GM06990 (cell line): ENCODE results near the gene SNX3.
A peak's percentile ranks its signal among the peaks of the same experiment; 100 is the strongest.

ENCODE experiments used
- DNase-seq: peaks from one replicate; pipeline ENCODE4 v3.0.0-alpha.2; 2011; ENCODE audit not compliant: insufficient read length; ENCODE audit errors: extremely low read depth
- H3K27me3 ChIP-seq: replicated peaks from 2 replicates; pipeline ENCODE4 v1.6.0; 2011; ENCODE audit warnings: low read length; ENCODE audit not compliant: control insufficient read depth, insufficient read depth
- H3K36me3 ChIP-seq: 2 replicates; pipeline ENCODE4 v1.5.1; 2011; ENCODE audit warnings: low read length; ENCODE audit not compliant: control insufficient read depth, insufficient read depth
- H3K4me3 ChIP-seq: replicated peaks from 2 replicates; pipeline ENCODE4 v1.5.1; 2011; ENCODE audit warnings: low read depth, mild to moderate bottlenecking, control low read depth, low read length
- TF ChIP-seq, protein P1 (sequence below): IDR thresholded peaks from 2 replicates; pipeline ENCODE4 v1.5.1; 2011; ENCODE audit warnings: low read length, control low read depth, mild to moderate bottlenecking, inconsistent platforms; ENCODE audit not compliant: insufficient read depth, poor library complexity, severe bottlenecking

SNX3 gene

DNA sequence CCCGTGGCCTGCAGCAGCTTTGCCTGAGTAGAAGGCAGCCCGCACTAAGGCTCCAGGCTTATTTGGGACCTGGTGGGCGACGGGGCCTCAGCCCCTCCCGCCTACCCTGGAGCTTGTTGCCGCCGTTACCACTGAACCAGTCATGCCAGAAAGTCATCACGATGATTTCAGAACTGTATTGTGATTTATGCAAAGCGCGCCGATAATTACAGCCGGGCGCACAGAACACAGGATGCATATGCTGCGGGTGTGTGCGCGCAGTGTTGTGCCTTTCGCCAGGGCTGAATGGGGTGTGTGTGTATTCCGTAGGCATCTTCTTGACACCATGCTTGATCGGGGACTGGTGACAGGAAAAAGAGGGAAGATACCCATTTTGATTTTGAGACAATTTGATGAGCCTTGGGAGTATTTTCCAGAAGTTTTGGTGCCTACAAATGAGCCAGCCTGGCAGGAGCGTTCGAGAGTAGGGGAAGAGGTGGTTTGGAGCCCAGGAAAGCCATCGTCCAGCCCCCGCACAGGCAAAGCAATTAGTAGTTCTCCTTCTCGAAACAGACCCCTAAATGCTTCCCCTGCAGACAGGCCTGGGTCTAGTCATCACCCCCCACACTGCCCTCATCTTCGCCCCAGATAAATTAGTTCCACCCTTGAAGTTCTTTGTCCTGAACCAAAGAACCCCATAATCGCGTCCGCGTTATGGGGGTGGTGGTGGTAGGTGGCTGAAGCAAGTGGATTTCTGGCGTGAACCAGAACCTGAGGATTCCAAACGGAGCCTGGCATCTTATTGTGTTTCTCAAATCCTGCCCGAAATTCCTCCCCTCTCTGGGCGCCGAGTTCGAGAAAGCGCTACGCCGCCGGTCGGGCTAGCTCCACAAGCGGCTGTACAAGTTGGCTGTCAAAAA, 96.9 kb downstream of the SNX3 start:
- no peak for DNase-seq
- Histone ChIP-seq H3K4me3 (no peak overlapping the region), H3K36me3 (no peaks in the 10 kb centered on the region), H3K27me3 (peaks cover 4% of the 10 kb centered on the region)
- TF ChIP-seq, protein P1, sequence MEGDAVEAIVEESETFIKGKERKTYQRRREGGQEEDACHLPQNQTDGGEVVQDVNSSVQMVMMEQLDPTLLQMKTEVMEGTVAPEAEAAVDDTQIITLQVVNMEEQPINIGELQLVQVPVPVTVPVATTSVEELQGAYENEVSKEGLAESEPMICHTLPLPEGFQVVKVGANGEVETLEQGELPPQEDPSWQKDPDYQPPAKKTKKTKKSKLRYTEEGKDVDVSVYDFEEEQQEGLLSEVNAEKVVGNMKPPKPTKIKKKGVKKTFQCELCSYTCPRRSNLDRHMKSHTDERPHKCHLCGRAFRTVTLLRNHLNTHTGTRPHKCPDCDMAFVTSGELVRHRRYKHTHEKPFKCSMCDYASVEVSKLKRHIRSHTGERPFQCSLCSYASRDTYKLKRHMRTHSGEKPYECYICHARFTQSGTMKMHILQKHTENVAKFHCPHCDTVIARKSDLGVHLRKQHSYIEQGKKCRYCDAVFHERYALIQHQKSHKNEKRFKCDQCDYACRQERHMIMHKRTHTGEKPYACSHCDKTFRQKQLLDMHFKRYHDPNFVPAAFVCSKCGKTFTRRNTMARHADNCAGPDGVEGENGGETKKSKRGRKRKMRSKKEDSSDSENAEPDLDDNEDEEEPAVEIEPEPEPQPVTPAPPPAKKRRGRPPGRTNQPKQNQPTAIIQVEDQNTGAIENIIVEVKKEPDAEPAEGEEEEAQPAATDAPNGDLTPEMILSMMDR = no peak

DNA sequence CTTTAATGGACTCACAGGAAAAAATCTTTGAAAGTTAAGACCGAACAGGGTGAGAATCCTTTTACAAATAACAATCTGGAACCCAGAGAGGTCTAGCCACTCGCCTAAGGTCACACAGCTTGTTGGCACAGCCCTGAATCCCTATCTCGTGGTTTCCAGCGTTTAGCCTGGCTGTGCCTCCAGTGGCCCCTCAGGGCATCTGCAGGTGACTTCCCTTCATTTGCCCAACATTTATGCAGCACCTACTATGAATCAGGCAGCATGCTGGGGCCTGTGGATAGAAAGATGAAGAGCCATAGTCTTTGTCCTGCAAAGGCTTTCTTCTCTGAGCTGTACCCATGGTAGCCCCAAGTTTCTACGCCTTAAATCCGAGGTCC, 97.6 kb downstream of the SNX3 start:
- Histone ChIP-seq H3K36me3 (no peaks in the 10 kb centered on the region), H3K27me3 (peaks cover 4% of the 10 kb centered on the region), H3K4me3 (no peak overlapping the region)
- TF ChIP-seq, protein P1 = peak; percentile 40
- DNase-seq = no peak

DNA sequence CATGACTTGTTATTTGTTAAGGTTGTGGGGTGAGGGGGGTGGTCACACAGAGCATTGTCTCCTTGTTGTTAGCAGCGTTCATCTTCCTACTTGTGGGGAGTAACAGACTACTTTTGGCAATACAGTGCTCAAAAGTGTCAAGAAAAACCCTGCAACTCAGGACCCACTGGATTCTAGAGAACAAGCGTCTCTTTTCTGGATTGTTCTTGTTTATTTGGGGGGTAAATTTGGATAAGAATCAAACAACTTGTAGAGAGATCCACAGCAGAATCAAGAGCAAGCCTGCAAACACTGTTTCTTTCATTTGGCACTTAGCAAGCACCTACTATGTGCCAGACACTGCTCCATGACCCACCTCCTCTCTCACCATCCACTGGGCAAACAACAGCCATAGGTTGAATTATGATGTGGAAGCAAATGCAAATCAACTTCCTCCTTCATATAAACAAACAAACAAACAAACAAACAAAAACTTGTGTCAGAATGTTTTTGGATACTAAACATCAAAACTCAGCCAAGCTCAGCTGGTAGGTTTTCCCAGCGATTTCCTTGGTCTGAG, 99.0 kb downstream of the SNX3 start:
- Histone ChIP-seq H3K4me3 (no peak overlapping the region), H3K27me3 (peaks cover 2% of the 10 kb centered on the region), H3K36me3 (no peaks in the 10 kb centered on the region)
- no peak for DNase-seq
- TF ChIP-seq, protein P1 = no peak
